GM12874 (cell line): ENCODE data around the gene ERC2.

Experiments
- TF ChIP-seq, protein P1 (sequence below): IDR thresholded peaks from 2 replicates; pipeline ENCODE4 v1.5.1; 2011; ENCODE audit warnings: low read depth, mild to moderate bottlenecking, control low read depth, low read length, moderate library complexity; ENCODE audit not compliant: insufficient read depth

The ERC2 gene

GRCh38 chr3:55661141-55661540 is 807.1 kb downstream of the ERC2 start:
- TF ChIP-seq, protein P1, sequence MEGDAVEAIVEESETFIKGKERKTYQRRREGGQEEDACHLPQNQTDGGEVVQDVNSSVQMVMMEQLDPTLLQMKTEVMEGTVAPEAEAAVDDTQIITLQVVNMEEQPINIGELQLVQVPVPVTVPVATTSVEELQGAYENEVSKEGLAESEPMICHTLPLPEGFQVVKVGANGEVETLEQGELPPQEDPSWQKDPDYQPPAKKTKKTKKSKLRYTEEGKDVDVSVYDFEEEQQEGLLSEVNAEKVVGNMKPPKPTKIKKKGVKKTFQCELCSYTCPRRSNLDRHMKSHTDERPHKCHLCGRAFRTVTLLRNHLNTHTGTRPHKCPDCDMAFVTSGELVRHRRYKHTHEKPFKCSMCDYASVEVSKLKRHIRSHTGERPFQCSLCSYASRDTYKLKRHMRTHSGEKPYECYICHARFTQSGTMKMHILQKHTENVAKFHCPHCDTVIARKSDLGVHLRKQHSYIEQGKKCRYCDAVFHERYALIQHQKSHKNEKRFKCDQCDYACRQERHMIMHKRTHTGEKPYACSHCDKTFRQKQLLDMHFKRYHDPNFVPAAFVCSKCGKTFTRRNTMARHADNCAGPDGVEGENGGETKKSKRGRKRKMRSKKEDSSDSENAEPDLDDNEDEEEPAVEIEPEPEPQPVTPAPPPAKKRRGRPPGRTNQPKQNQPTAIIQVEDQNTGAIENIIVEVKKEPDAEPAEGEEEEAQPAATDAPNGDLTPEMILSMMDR = no peak

- TF ChIP-seq, protein P1 = no peak
These were observed 807.6 kb downstream of the ERC2 start for GRCh38 chr3:55660642-55661041.

GRCh38 chr3:55659701-55660100 is 808.6 kb downstream of the ERC2 start:
- TF ChIP-seq, protein P1 = no peak

DNA sequence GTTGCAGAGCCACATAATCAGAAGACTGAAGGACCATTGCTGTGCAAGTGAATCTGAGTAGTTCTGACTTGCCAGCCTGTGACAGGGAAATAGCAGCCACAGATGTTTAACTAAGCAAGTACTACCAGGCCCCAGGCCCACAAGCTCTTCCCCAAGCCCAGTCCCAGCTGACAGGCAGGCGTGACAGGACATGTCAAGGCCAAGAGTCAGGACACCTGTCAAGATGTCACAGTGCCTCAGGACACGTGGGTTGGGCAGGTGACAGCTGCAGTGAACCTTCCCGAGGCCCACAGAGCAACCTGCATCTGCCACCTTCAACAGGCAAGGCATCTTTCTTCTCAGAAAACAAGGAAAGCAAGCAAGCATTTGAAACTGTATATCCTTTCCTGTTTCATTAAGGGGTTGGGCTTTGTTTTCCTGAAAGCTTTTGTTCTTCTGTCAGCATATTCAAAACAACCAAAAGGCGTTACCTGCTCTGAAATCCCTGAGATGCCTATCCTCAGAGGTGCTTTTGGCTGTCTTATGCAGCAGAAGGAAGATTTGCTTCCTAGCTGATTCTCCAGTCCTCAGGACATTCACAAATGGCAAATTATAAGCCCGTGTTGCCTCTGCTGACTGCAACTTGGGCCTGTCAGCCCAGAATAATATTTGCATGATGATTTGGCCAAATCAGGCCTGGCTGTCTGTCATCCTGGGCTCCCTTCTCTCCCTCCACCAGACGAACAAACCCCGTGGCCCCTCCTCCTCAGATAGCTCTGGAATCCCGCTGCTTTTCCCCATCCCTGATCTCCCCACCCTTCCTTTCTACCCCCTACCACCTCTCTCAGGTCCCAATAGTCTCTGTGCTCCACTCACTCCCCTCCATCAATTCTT is 809.3 kb downstream of the ERC2 start:
- TF ChIP-seq, protein P1 = no peak

- TF ChIP-seq, protein P1 = no peak
These were observed 810.0 kb downstream of the ERC2 start for GRCh38 chr3:55658270-55658669.

DNA sequence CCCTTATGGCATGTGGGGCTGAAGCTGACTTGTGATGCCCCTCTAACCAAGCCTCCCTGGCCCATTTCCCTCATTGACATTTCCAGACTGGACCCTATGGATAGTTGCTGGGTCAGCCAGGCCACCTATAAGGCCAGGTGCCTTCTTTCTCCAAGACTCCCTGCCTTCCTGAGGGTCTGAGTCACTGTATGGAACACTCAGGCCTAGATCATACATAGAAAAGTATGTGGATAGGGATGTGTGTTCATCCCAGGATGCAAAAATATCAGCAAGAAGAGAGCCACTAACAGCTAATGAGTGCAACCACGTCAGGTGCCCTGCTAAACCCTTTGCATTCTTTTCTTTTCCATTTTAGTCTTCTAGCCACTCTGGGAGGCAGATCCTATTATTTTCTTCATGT is 812.7 kb downstream of the ERC2 start:
- TF ChIP-seq, protein P1 = no peak

- TF ChIP-seq, protein P1 = no peak
These were observed 814.0 kb downstream of the ERC2 start for GRCh38 chr3:55654123-55654760.
